HL-60/S4 treated with retinoic acid at 250 ng/mL for 4 days and 3 days (cell line): Measurements from ENCODE around the gene RABGEF1.
"Not testable (repeated sequence)": the region's sequence is repeated elsewhere in the genome, so short reads cannot be mapped to it uniquely, and the experiment has no call there.

ENCODE experiments used
- in situ Hi-C: fragments of 300-500 bp; cut with MboI; formaldehyde crosslinking; loops from 2 replicates; pipeline ENCODE4 v1.7.0; 2022; ENCODE audit warnings: low sequenced_read_pairs

RABGEF1 gene

GRCh38 chr7:66846096-66846445, 105.5 kb downstream of the RABGEF1 start:
- in situ Hi-C loops: not testable (repeated sequence)

GRCh38 chr7:66847523-66847855, 107.0 kb downstream of the RABGEF1 start:
- in situ Hi-C loops: not testable (repeated sequence)

- in situ Hi-C loops: no loop called here
Observed at GRCh38 chr7:66847879-66848790, 107.6 kb downstream of the RABGEF1 start.

- in situ Hi-C loops: no loop called here
Observed at GRCh38 chr7:66859339-66859738, 118.8 kb downstream of the RABGEF1 start.

- in situ Hi-C loops: no loop called here
Observed at GRCh38 chr7:66859794-66860645, 119.5 kb downstream of the RABGEF1 start.

- in situ Hi-C loops: no loop called here
Observed at GRCh38 chr7:66860767-66861166, 120.2 kb downstream of the RABGEF1 start.
